Chondrocyte (in vitro differentiated cells): ENCODE data around the gene TRABD2B. TPM values are rescaled to one million over a fixed set of nuclear protein-coding genes. Genes with fewer than 3 reads are reported as not detected.

Experiments
- DNase-seq: peaks from one replicate; pipeline ENCODE4 v3.0.0; 2021; ENCODE audit warnings: mixed read lengths, low spot score
- H3K27ac Mint-ChIP-seq: one replicate; pipeline ENCODE4 v1.8.0; 2021; ENCODE audit warnings: mild to moderate bottlenecking, moderate library complexity, mixed read lengths; ENCODE audit not compliant: unreplicated experiment
- H3K27me3 Mint-ChIP-seq: 2 replicates; pipeline ENCODE4 v1.8.0; 2021; ENCODE audit warnings: low read depth, mixed read lengths
- H3K36me3 Mint-ChIP-seq: 2 replicates; pipeline ENCODE4 v1.8.0; 2021; ENCODE audit warnings: low read depth, mixed read lengths
- H3K4me1 Mint-ChIP-seq: 2 replicates; pipeline ENCODE4 v1.8.0; 2021; ENCODE audit warnings: low read depth, mild to moderate bottlenecking, mixed read lengths
- H3K4me3 Mint-ChIP-seq: one replicate; pipeline ENCODE4 v1.8.0; 2021; ENCODE audit warnings: mild to moderate bottlenecking, moderate library complexity, mixed read lengths; ENCODE audit not compliant: unreplicated experiment
- H3K9me3 Mint-ChIP-seq: 2 replicates; pipeline ENCODE4 v1.8.0; 2021; ENCODE audit warnings: low read depth, mixed read lengths
- CTCF ChIP-seq: fragments of 200-600 bp; sonication (generic); IDR thresholded peaks from 2 replicates; pipeline ENCODE4 v1.5.0; 2021; ENCODE audit warnings: antibody characterized with exemption, mild to moderate bottlenecking, moderate library complexity
- total RNA-seq: library from RNA; stranded (reverse); gene quantifications from 3 replicates; pipeline ENCODE4 v1.2.1, GENCODE V29; 2021

Gene TRABD2B
- total RNA-seq, 1 donor from 2014 or later: 0.90 TPM

DNA sequence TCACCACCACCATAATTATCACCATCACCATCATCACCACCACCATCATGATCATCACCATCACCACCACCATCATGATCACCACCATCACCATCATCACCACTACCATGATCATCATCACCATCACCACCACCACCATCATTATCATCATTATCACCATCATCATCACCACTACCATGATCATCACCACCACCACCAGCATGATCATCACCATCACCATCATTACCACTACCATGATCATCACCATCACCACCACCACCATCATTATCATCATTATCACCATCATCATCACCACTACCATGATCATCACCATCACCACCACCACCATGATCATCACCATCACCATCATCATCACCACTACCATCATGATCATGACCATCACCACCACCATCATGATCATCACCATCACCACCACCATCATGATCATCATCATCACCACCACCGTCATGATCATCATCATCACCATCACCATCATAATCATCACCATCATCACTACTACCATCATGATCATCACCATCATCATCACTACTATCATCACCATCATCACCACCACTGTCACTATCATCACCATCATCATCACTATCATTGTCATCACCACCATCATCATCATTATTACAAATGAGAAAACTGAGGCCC is 60.2 kb downstream of the TRABD2B start:
- no peaks in the 10 kb centered on the region for H3K36me3 Mint-ChIP-seq
- peaks cover 10% of the 10 kb centered on the region for H3K27me3 Mint-ChIP-seq
- peaks cover 26% of the 10 kb centered on the region for H3K4me1 Mint-ChIP-seq
- H3K9me3 Mint-ChIP-seq: no peaks in the 10 kb centered on the region
- DNase-seq: no peak
- H3K4me3 Mint-ChIP-seq: no peak overlapping the region
- no peak for TF ChIP-seq CTCF
- no peak overlapping the region for H3K27ac Mint-ChIP-seq

DNA sequence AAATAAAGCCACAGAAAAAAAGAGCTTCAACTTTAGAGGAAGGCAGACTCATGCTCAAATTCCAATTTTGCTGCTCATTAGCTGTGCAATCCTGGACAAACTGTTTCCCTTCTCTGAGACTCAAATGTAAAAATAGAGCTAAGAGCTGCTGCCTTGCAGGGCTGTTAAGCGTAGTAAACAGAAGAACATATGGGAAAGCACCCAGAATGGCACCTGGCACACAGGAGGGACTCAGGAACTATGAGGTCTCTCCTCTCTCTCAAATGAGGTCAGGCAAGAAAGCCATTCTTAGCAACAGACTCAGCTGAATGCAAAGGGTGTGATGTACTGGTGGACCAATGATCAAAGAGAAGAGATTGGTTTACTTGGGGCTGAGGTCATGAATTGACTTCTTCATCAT is 61.3 kb downstream of the TRABD2B start:
- no peak overlapping the region for H3K4me3 Mint-ChIP-seq
- DNase-seq: no peak
- no peak for TF ChIP-seq CTCF
- H3K27me3 Mint-ChIP-seq: peaks cover 19% of the 10 kb centered on the region
- H3K9me3 Mint-ChIP-seq: no peaks in the 10 kb centered on the region
- no peak overlapping the region for H3K27ac Mint-ChIP-seq
- H3K36me3 Mint-ChIP-seq: no peaks in the 10 kb centered on the region
- peaks cover 19% of the 10 kb centered on the region for H3K4me1 Mint-ChIP-seq

- Mint-ChIP-seq H3K9me3 (no peaks in the 10 kb centered on the region), H3K27ac (no peak overlapping the region), H3K4me3 (no peak overlapping the region), H3K27me3 (peaks cover 20% of the 10 kb centered on the region), H3K36me3 (no peaks in the 10 kb centered on the region), H3K4me1 (peaks cover 12% of the 10 kb centered on the region)
- no peak for TF ChIP-seq CTCF
- DNase-seq: no peak
Measured at GRCh38 chr1:47935163-47935562, 62.0 kb downstream of the TRABD2B start.

- no peaks in the 10 kb centered on the region for H3K36me3 Mint-ChIP-seq
- H3K4me1 Mint-ChIP-seq: peaks cover 7% of the 10 kb centered on the region
- no peaks in the 10 kb centered on the region for H3K9me3 Mint-ChIP-seq
- no peak overlapping the region for H3K27ac Mint-ChIP-seq
- TF ChIP-seq CTCF: no peak
- DNase-seq: no peak
- no peak overlapping the region for H3K4me3 Mint-ChIP-seq
- H3K27me3 Mint-ChIP-seq: peaks cover 27% of the 10 kb centered on the region
Measured at GRCh38 chr1:47934243-47934805, 62.9 kb downstream of the TRABD2B start.

DNA sequence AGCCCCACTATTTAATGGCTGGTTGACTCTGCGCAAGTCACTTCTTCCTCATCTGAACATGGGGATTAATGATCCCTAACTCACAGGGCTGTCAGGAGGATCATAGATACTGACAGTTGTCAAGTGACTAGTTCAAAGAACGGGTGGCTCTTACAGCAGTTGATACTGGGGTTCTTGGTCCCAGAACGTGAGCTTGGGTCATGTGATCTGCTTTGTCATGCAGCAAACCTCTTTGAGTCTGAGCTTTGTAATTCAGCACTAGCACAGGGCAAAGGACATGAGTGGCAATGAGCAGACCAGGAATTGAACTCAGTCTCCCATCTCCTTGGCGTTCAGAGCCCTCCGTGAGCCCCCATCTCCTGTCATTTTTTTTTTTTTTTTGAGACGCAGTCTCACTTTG is 64.4 kb downstream of the TRABD2B start:
- Mint-ChIP-seq H3K27ac (no peak overlapping the region), H3K9me3 (no peaks in the 10 kb centered on the region), H3K4me1 (no peaks in the 10 kb centered on the region), H3K4me3 (no peak overlapping the region), H3K27me3 (peaks cover 38% of the 10 kb centered on the region), H3K36me3 (no peaks in the 10 kb centered on the region)
- TF ChIP-seq CTCF: no peak
- DNase-seq: no peak
